ENCODE measurements around the gene CA12.

CA12 gene

GRCh38 chr15:63331456-63331855 is 50.2 kb downstream of the CA12 start:
- no peak overlapping the region for H3K4me3 ChIP-seq (ENCODE audit: low read length)
- peak; percentile 93 for DNase-seq (ENCODE audit: low read depth)
- TF ChIP-seq, protein P1, sequence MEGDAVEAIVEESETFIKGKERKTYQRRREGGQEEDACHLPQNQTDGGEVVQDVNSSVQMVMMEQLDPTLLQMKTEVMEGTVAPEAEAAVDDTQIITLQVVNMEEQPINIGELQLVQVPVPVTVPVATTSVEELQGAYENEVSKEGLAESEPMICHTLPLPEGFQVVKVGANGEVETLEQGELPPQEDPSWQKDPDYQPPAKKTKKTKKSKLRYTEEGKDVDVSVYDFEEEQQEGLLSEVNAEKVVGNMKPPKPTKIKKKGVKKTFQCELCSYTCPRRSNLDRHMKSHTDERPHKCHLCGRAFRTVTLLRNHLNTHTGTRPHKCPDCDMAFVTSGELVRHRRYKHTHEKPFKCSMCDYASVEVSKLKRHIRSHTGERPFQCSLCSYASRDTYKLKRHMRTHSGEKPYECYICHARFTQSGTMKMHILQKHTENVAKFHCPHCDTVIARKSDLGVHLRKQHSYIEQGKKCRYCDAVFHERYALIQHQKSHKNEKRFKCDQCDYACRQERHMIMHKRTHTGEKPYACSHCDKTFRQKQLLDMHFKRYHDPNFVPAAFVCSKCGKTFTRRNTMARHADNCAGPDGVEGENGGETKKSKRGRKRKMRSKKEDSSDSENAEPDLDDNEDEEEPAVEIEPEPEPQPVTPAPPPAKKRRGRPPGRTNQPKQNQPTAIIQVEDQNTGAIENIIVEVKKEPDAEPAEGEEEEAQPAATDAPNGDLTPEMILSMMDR (IDR thresholded peaks at IDR 0.05; ENCODE audit: insufficient read depth, low read depth, low read length, missing control alignments): no peak

- H3K4me3 ChIP-seq (ENCODE audit: low read length): no peak overlapping the region
- DNase-seq (ENCODE audit: low read depth): no peak
- TF ChIP-seq, protein P1 (IDR thresholded peaks at IDR 0.05; ENCODE audit: insufficient read depth, low read depth, low read length, missing control alignments): no peak
These were observed 50.7 kb downstream of the CA12 start for GRCh38 chr15:63330926-63331325.

DNA sequence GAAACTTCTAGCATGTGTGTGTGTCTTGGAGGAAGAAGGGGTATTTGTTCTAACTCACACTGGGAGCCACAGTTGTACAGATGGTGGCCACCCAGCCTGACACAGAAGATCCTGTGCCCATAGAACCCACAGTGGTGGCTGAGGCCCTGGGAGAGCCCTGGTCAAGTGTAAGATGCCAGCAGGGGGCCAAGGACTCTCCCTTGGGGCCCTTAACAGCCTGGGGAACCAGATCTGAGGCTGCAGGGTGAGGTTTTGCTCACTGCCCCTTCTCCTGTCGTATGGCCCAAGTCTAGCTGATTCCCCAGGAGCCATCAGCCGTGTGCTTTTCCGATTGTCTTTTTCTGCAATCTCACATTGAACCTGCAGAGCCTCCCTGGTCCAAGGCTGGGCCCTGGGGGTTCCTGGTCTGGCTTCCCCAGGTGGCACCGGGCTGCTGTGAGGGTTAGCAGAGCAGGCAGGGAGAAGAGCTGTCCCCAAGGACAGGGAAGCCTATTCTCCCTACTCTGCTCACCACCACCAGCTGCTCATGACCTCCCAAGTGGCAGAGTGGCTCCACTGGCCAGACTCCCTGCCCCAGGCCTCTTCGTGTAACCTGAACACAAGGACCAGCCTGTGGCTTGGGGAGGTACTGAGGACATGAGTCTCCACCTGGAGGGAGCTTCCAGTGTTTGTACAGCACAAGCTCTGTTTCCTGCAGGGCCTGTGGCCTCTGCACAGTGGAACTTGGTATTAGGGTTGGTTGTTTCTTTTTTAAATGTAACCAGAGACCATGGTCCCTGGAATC is 51.9 kb downstream of the CA12 start:
- H3K4me3 ChIP-seq (ENCODE audit: low read length): no peak overlapping the region
- no peak for DNase-seq (ENCODE audit: low read depth)
- TF ChIP-seq, protein P1 (IDR thresholded peaks at IDR 0.05; ENCODE audit: insufficient read depth, low read depth, low read length, missing control alignments): no peak

DNA sequence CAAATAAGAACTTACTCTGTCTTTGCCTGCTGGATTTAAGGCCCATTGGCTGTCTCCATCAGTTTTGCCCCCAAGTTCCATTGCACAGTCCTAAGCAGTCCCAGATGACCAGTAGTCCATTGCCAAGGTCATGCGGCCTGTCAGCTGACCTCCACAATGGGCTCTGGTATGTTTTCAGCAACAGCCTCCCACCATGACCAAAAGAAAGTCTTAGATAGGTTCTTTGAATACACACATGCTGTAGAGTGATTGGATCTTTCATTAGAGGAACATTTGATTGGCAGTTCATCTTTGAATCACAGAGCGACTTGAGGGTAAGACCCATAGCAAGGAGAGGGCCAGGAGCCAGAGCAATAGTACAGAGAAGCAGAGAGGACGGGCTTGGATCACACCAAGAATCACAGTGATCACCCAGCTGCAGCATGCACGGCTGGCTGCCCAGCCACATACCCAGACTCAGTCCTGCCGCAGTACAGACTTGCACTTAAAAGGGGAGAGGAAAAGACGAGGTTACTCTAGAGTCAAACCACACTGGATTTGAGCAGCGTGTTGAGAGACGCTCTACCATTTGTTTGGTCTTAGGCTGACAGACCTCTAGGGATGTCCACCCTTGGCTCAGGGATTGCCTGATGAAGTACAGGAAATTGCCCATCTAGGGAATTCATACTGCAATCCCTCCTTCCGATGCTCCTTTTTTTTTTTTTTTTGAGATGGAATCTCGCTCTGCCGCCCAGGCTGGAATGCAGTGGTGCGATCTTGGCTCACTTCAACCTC is 53.8 kb downstream of the CA12 start:
- no peak for DNase-seq (ENCODE audit: low read depth)
- TF ChIP-seq, protein P1 (IDR thresholded peaks at IDR 0.05; ENCODE audit: insufficient read depth, low read depth, low read length, missing control alignments): no peak
- H3K4me3 ChIP-seq (ENCODE audit: low read length): no peak overlapping the region

DNA sequence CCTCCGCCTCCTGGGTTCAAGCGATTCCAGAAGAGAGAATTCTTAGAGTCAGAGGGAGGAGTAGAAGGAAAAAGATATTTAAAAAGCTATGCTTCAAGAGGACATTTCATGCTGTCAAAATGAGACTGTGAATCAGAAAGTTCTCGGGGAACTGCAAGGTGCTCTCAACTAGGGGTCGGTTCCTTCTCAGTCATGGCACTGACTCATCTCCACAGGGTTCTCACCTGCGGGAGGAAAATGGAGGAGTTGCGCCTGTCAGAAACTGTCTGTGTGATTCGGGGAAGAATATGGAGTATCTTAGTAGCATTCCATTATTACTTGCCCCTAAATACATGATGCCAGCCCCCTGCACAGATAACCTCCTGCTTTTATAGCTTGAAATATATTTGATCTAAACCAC is 56.9 kb downstream of the CA12 start:
- TF ChIP-seq, protein P1 (IDR thresholded peaks at IDR 0.05; ENCODE audit: insufficient read depth, low read depth, low read length, missing control alignments): no peak
- no peak for DNase-seq (ENCODE audit: low read depth)
- no peak overlapping the region for H3K4me3 ChIP-seq (ENCODE audit: low read length)

- TF ChIP-seq, protein P1 (IDR thresholded peaks at IDR 0.05; ENCODE audit: insufficient read depth, low read depth, low read length, missing control alignments): no peak
- DNase-seq (ENCODE audit: low read depth): no peak
- no peak overlapping the region for H3K4me3 ChIP-seq (ENCODE audit: low read length)
These were observed 57.7 kb downstream of the CA12 start for GRCh38 chr15:63323798-63324563.
